ENCODE results near the gene APBA2. TPM values are rescaled to one million over a fixed set of nuclear protein-coding genes. Genes with fewer than 3 reads are reported as not detected.

Gene APBA2
- total RNA-seq, 1 donor from 2014 or later: 0.38 TPM

GRCh38 chr15:28875461-28876000, 10.2 kb upstream of the APBA2 start:
- H3K27ac ChIP-seq (replicated peaks): no peak overlapping the region
- DNase-seq: no peak
- H3K4me3 ChIP-seq: no peak overlapping the region
- H3K36me3 ChIP-seq: no peaks in the 10 kb centered on the region
- H3K9me3 ChIP-seq (replicated peaks): no peaks in the 10 kb centered on the region
- TF ChIP-seq CTCF (IDR thresholded peaks at IDR 0.05; ENCODE audit: borderline replicate concordance): no peak
- H3K4me1 ChIP-seq: no peaks in the 10 kb centered on the region
- intact Hi-C loops (cut with micrococcal nuclease): no loop called here
- H3K27me3 ChIP-seq (ENCODE audit: low read depth): peaks cover 64% of the 10 kb centered on the region

- TF ChIP-seq CTCF (IDR thresholded peaks at IDR 0.05; ENCODE audit: borderline replicate concordance): no peak
- peaks cover 64% of the 10 kb centered on the region for H3K27me3 ChIP-seq (ENCODE audit: low read depth)
- H3K27ac ChIP-seq (replicated peaks): no peak overlapping the region
- H3K36me3 ChIP-seq: no peaks in the 10 kb centered on the region
- DNase-seq: no peak
- H3K4me1 ChIP-seq: no peaks in the 10 kb centered on the region
- intact Hi-C loops (cut with micrococcal nuclease): no loop called here
- no peaks in the 10 kb centered on the region for H3K9me3 ChIP-seq (replicated peaks)
- H3K4me3 ChIP-seq: no peak overlapping the region
Observed at GRCh38 chr15:28876131-28876844, 9.5 kb upstream of the APBA2 start.

- intact Hi-C loops (cut with micrococcal nuclease): no loop called here
- Histone ChIP-seq H3K36me3 (no peaks in the 10 kb centered on the region), H3K4me1 (no peaks in the 10 kb centered on the region), H3K27me3 (ENCODE audit: low read depth) (peaks cover 64% of the 10 kb centered on the region), H3K4me3 (no peak overlapping the region), H3K9me3 (replicated peaks) (no peaks in the 10 kb centered on the region), H3K27ac (replicated peaks) (no peak overlapping the region)
- no peak for DNase-seq
- TF ChIP-seq CTCF (IDR thresholded peaks at IDR 0.05; ENCODE audit: borderline replicate concordance): no peak
Observed at GRCh38 chr15:28876845-28877185, 9.0 kb upstream of the APBA2 start.

- no peak overlapping the region for H3K27ac ChIP-seq (replicated peaks)
- no peak for TF ChIP-seq CTCF (IDR thresholded peaks at IDR 0.05; ENCODE audit: borderline replicate concordance)
- intact Hi-C loops (cut with micrococcal nuclease): no loop called here
- H3K4me1 ChIP-seq: no peaks in the 10 kb centered on the region
- H3K36me3 ChIP-seq: no peaks in the 10 kb centered on the region
- H3K27me3 ChIP-seq (ENCODE audit: low read depth): peaks cover 52% of the 10 kb centered on the region
- no peaks in the 10 kb centered on the region for H3K9me3 ChIP-seq (replicated peaks)
- no peak for DNase-seq
- H3K4me3 ChIP-seq: no peak overlapping the region
Observed at GRCh38 chr15:28878209-28878608, 7.6 kb upstream of the APBA2 start.

- Histone ChIP-seq H3K36me3 (no peaks in the 10 kb centered on the region), H3K27ac (replicated peaks) (no peak overlapping the region), H3K27me3 (ENCODE audit: low read depth) (peaks cover 49% of the 10 kb centered on the region), H3K9me3 (replicated peaks) (no peaks in the 10 kb centered on the region), H3K4me1 (no peaks in the 10 kb centered on the region), H3K4me3 (no peak overlapping the region)
- no peak for TF ChIP-seq CTCF (IDR thresholded peaks at IDR 0.05; ENCODE audit: borderline replicate concordance)
- intact Hi-C loops (cut with micrococcal nuclease): no loop called here
- no peak for DNase-seq
Observed at GRCh38 chr15:28879551-28879950, 6.2 kb upstream of the APBA2 start.

Data from left ventricle myocardium inferior (tissue), 1 donor.